Measurements from ENCODE around the gene MMP24.
"Not testable (repeated sequence)": the region's sequence is repeated elsewhere in the genome, so short reads cannot be mapped to it uniquely, and the experiment has no call there.

MMP24 gene

GRCh38 chr20:35260426-35260825 is 33.9 kb downstream of the MMP24 start:
- no peak for DNase-seq

DNA sequence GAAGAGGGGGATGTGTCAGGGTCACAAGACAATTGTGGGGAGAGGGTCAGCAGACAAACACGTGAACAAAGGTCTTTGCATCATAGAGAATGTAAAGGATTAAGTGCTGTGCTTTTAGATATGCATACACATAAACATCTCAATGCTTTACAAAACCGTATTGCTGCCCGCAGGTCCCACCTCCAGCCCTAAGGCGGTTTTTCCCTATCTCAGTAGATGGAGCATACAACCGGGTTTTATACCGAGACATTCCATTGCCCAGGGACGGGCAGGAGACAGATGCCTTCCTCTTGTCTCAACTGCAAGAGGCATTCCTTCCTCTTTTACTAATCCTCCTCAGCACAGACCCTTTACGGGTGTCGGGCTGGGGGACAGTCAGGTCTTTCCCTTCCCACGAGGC is 35.8 kb downstream of the MMP24 start:
- DNase-seq: not testable (repeated sequence)

DNA sequence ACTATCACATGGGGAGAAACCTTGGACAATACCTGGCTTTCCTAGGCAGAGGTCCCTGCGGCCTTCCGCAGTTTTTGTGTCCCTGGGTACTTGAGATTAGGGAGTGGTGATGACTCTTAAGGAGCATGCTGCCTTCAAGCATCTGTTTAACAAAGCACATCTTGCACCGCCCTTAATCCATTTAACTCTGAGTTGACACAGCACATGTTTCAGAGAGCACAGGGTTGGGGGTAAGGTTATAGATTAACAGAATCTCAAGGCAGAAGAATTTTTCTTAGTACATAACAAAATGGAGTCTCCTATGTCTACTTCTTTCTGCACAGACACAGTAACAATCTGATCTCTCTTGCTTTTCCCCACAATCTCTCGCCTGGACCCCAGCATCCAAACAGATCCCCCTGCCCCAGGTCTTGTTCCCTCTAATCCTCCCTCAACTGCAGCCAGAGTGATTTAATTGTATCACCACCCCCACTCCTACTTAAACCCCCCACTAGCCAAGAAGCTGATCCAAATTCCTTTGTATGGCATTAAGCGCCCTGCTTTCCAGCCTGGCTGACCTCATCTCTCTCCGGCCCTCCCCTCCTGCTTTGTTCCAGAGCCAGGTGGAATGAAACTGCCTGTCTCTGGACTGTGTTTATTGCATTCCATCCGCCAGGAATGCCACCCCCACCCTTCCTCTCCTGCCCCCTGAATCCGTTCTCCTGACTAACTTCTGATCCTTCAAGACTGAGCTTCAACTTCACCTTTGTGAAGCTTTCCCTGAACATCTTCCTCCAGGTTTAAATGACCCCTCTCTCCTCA is 36.4 kb downstream of the MMP24 start:
- not testable (repeated sequence) for DNase-seq

GRCh38 chr20:35263532-35264341 is 37.2 kb downstream of the MMP24 start:
- DNase-seq: no peak

GRCh38 chr20:35264755-35265154 is 38.3 kb downstream of the MMP24 start:
- DNase-seq: no peak

- no peak for DNase-seq
These were observed 40.6 kb downstream of the MMP24 start for GRCh38 chr20:35267092-35267491.

- peak; percentile 33 to 46 for DNase-seq
These were observed 42.7 kb downstream of the MMP24 start for GRCh38 chr20:35269055-35269781.

DNA sequence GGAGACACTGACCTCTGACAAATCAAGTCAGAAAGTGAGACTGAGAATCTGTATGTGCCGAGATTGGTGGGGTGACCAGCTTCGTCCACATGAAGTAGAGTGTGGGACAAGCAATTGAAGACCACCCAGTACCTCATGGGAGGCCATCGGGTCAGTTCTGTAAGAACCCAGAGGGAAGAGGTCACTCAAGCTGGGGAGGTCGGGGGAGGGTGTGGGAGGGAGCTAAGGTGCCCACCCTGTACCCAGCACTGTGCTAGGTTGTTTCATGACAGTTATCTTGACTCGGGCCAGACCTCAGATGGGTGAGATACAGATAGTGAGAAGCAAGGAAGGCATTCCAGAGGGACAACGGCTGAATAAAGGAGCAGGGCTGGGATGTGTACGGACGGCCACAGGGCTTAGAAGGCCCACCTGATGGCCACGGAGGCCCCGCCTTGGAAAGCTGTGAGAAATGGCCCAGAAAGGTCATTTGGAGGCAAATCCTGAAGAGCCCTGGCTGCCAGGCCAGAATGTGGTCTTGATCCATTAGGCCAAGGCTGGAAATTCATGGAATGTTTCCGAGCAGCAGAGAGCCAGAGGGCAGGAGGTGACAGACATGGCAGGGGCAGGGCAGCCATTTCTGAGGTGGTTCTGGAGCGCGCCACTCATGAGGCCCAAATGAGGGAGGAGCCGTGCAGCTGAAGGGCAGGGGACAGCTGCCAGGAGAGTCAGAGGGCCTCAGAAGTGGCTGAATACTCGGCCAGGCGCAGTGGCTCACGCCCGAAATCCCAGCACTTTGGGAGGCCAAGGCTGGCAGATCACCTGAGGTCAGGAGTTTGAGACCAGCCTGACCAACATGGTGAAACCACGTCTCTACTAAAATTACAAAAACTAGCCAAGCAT is 43.8 kb downstream of the MMP24 start:
- no peak for DNase-seq

GRCh38 chr20:35271073-35271882 is 44.8 kb downstream of the MMP24 start:
- no peak for DNase-seq

- no peak for DNase-seq
These were observed 45.4 kb downstream of the MMP24 start for GRCh38 chr20:35271904-35272303.

- DNase-seq: no peak
These were observed 47.1 kb downstream of the MMP24 start for GRCh38 chr20:35273449-35274171.

DNA sequence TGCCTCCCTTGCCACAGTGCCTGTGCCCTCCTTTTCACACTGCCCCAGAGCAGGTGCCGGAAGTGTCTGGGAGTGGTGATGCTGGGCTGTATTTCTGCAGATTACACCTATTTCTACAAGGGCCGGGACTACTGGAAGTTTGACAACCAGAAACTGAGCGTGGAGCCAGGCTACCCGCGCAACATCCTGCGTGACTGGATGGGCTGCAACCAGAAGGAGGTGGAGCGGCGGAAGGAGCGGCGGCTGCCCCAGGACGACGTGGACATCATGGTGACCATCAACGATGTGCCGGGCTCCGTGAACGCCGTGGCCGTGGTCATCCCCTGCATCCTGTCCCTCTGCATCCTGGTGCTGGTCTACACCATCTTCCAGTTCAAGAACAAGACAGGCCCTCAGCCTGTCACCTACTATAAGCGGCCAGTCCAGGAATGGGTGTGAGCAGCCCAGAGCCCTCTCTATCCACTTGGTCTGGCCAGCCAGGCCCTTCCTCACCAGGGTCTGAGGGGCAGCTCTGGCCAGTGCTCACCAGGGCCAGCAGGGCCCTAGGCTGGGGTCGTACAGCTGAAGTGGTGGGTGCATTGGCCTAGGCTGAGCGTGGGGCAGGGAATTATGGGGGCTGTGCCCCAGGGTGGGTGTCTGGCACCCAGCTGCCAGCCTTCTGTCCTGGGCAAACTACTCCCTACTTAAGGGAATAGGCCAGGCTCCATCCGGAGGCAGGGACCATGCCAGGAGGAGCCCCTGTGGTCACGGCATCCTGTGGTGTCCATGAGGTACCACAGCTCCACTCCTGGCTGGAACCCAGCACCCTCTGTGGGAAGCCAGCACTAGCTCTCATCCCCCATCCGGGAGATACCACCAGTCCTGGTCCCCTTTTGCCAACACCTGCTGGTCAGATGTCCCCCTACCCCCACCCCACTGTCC is 47.9 kb downstream of the MMP24 start:
- no peak for DNase-seq

DNA sequence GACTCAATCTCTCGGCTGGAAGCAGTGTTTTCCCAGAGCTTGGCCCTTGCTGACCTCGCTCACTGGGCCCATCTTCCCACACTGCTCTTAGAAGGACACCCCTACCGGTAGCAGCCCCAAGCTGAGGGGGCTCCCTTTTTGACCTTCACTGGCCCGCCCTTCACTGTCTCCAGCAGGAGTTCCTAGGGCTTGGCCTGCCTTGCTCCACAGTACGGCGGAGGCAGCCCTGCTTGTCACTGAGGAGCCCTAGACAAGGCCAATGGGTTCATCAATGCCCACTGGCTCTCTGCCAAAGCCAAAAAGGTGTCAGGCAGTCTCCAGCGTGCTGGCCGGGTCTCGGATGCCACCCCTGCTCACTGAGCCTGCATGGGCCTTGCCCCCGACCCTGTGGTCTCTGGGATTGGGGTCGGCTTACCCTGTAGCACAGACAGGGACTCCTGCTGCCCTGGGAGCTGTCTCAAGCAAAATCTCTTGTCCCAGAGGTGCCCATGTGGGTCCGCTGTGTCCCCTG is 49.3 kb downstream of the MMP24 start:
- no peak for DNase-seq

- DNase-seq: no peak
These were observed 49.9 kb downstream of the MMP24 start for GRCh38 chr20:35276408-35276807.

DNA sequence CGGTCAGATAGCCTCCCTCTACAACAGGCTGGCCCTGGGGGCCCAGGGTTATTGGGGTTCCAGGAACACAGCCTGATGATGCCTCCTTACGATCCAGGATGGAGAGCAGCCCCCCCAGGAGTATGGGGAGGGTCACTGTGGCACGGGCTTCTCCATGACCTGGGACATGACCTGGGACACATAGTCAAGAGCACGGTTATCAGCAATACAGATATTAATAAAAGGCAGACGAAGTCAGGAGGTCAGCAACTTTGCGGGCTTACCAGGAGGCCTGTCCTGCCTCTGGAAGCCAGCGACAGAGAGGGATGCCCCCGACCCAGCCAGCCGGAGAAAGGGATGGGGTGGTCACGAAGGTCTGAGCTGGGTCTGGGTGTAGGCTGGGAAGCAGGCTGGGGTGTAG is 50.6 kb downstream of the MMP24 start:
- DNase-seq: no peak

DNA sequence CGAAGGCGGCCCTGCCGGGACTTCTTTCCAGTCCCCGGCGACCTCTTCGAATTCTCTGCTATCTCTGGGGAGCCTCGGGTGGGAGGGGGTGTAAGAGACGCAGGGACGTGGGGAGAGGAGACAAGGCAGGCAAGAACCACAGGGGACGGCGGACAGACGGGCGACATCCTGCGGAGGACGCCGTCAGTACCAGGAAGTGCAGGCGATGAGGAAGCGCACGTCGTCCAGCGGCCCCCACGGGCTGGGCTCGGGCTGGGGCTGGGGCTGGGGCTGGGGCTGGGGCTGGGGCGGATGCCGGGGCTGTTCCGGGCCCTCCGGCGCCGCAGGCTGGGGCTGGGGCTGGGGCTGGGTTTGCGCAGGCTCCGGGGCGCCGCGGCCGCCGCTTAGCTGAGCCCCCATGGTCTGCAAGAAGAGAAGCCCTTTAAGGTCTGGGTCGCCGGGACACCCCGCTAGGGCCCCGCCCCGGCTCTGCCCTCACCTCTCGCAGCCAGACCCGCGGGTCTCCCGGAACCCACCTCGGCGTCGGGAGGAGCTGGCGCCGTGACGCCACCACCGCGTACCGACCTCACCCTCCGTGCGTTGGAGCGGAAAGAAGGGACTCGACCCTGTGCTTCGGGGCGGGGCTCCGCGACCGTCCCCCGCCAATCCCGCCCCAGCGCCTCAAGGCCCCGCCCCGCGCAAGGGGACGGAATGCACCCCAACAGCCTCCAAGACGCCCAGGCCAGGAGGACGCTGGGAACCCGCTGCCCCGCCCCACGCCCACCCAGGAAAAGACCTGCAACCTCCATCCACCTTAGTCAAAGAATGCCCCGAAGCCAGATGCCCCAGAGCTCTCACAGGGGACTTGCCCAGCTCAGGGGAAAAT is 51.3 kb downstream of the MMP24 start, which contains the start of gene MMP24OS:
TSS of gene MMP24OS (minus strand) at position 592 of the 865 bp plus-strand sequence. CDS start at position 399, 193 bp downstream.
- DNase-seq: peak; percentile 92

GRCh38 chr20:35279040-35279439 is 52.5 kb downstream of the MMP24 start:
- DNase-seq: no peak

DNA sequence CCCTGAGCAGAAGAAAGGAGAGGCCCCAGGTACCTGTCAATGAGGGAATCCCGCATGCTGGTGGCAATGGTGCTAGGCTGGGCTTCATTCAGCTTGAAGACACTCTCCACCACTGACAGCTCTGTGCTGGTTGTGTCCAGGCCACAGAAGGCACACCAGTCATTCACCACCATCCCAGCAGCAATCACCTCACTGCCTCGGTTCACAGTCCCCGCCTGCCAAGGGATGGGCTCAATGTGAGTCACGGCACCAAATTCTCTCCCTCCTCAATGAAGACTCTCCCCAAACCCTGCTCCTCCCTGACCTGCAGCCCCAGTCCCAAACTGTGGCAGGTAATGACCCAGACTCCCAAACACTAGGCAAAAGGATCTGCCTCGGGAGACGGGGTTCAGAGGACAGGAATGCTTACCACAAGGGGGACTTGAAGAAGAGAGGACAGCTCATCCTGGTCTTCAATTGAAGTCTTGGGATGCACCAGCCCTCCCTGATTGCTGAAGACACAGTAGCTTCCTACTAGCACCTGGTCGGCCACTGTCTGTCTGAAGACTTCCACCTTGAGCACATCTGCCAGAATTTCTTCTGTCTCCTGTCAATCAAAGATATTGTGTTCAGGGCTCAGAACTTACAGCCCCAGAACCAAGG is 53.2 kb downstream of the MMP24 start:
- no peak for DNase-seq

Data from CD4-positive, alpha-beta T cell treated with Interleukin-4 for 1 hour (primary cell).